Lower leg skin (tissue), 4 donors: ENCODE results near the gene MICAL2. TPM values are rescaled to one million over a fixed set of nuclear protein-coding genes. Genes with fewer than 3 reads are reported as not detected.

Experiments used
- DNase-seq, 2 donors: peaks; one replicate each; pipeline ENCODE4 v3.0.0-alpha.2; 2019; ENCODE audit warnings: low spot score in 2 of 2
- H3K4me3 ChIP-seq: fragments of 200-600 bp; sonication (generic); 2 replicates; pipeline ENCODE4 v1.5.1; 2017; ENCODE audit warnings: mild to moderate bottlenecking, low read depth; ENCODE audit not compliant: poor library complexity, severe bottlenecking
- POLR2A ChIP-seq, 2 donors: fragments of 450-650 bp; IDR thresholded peaks; one replicate each; pipeline ENCODE4 v1.6.1; 2016 to 2017; ENCODE audit warnings: antibody characterized with exemption in 2 of 2, mild to moderate bottlenecking in 1 of 2, moderate library complexity in 1 of 2
- WGBS, 2 donors: methylation state at CpG; one replicate each; pipeline ENCODE4 v1.1.5; 2018; 5-methylcytosine and 5-hydroxymethylcytosine counted together
- intact Hi-C: fragments of 100-400 bp; cut with DNase I; formaldehyde crosslinking; loops from one replicate; pipeline ENCODE4 v1.15.0; 2023; ENCODE audit warnings: low total_unique reads
- total RNA-seq, 4 donors: library from RNA; depleted of rRNA; stranded (reverse); fragments of >200 nt; gene quantifications; one replicate each; pipeline ENCODE4 v1.1.0, GENCODE V29; 2016
- TF ChIP-seq, protein P1 (sequence below), 3 donors: fragments of 450-650 bp; IDR thresholded peaks; one replicate each; pipeline ENCODE4 v1.5.1; 2016; ENCODE audit warnings: antibody characterized with exemption in 3 of 3, mild to moderate bottlenecking in 3 of 3, moderate library complexity in 2 of 3

The MICAL2 gene
- total RNA-seq, 4 donors from 2014 or later, result 117 to 238 (median 145) TPM

GRCh38 chr11:12238420-12238819 lies 128.0 kb downstream of the MICAL2 start:
- TF ChIP-seq POLR2A (IDR thresholded peaks at IDR 0.05), result no peak
- TF ChIP-seq, protein P1, sequence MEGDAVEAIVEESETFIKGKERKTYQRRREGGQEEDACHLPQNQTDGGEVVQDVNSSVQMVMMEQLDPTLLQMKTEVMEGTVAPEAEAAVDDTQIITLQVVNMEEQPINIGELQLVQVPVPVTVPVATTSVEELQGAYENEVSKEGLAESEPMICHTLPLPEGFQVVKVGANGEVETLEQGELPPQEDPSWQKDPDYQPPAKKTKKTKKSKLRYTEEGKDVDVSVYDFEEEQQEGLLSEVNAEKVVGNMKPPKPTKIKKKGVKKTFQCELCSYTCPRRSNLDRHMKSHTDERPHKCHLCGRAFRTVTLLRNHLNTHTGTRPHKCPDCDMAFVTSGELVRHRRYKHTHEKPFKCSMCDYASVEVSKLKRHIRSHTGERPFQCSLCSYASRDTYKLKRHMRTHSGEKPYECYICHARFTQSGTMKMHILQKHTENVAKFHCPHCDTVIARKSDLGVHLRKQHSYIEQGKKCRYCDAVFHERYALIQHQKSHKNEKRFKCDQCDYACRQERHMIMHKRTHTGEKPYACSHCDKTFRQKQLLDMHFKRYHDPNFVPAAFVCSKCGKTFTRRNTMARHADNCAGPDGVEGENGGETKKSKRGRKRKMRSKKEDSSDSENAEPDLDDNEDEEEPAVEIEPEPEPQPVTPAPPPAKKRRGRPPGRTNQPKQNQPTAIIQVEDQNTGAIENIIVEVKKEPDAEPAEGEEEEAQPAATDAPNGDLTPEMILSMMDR (IDR thresholded peaks at IDR 0.05), result no peak
- intact Hi-C loops, result loop anchor here (5.0 kb wide), 1 partner anchor 191 kb away; no protein-coding TSS in a partner anchor
- H3K4me3 ChIP-seq, result no peak overlapping the region
- no peak for DNase-seq
- 85 to 94% methylated on average over 4 of the region's 4 CpGs for WGBS, 2 donors

DNA sequence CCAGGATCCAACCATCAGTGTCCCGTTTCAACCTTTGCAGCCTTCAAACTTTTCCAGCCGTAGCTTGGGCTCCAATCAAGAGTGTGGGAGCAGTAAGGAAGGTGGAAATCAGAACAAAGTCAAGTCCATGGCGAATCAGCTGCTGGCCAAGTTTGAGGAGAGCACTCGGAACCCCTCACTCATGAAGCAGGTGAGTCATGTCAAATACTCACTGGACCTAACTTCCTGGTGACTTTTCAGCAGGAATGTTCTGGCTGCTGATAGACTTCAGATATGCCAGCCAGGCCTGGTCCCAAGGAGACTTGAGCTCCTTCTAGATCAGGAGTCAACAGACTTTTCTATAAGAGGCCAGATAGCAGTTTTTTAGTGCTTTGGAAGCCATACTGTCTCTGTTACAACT lies 129.0 kb downstream of the MICAL2 start:
- intact Hi-C loops, result loop anchor here (5.0 kb wide), 1 partner anchor 192 kb away; no protein-coding TSS in a partner anchor
- TF ChIP-seq, protein P1 (IDR thresholded peaks at IDR 0.05), result no peak
- WGBS, 2 donors, result 95 to 97% methylated on average over 4 of the region's 4 CpGs

DNA sequence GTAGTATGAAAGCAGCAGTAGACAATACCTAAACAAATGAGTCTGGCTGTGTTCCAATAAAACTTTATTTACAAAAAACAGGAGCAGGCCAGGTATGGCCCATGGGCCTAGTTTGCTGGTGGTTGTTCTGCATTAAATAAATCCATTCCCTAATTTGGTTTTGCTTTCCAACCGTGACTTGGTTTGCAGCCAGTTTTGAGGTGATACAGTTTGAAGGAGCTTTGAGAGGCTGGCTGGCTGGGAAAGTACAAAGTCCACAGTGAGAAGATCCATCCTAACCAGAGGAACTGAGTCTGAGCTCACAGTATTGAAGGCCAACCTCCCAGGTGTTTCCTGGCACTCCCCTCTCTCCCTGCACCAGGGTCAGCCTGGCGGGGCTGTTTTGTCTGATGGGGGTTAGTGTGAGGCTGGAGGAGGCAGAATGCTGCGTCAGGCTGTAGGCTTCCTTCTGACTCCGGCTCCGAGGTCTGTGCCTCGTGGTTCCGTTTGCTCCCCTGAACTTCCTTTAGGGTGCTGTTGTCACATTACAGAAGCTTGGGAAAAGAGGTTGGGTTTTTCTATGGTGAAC lies 129.5 kb downstream of the MICAL2 start:
- no peak overlapping the region for H3K4me3 ChIP-seq
- intact Hi-C loops, result loop anchor here (5.0 kb wide), 1 partner anchor 193 kb away; no protein-coding TSS in a partner anchor
- TF ChIP-seq POLR2A (IDR thresholded peaks at IDR 0.05), result no peak
- TF ChIP-seq, protein P1 (IDR thresholded peaks at IDR 0.05), result no peak
- WGBS, 2 donors, result 75 to 81% methylated on average over 7 of the region's 7 CpGs
- no peak for DNase-seq

More for the DNA sequence above, 129.0 kb downstream of the MICAL2 start:
- DNase-seq, result no peak
- no peak overlapping the region for H3K4me3 ChIP-seq

GRCh38 chr11:12240677-12241076 lies 130.3 kb downstream of the MICAL2 start:
- no peak for TF ChIP-seq POLR2A (IDR thresholded peaks at IDR 0.05)
- TF ChIP-seq, protein P1 (IDR thresholded peaks at IDR 0.05), result no peak
- intact Hi-C loops, result no loop called here

DNA sequence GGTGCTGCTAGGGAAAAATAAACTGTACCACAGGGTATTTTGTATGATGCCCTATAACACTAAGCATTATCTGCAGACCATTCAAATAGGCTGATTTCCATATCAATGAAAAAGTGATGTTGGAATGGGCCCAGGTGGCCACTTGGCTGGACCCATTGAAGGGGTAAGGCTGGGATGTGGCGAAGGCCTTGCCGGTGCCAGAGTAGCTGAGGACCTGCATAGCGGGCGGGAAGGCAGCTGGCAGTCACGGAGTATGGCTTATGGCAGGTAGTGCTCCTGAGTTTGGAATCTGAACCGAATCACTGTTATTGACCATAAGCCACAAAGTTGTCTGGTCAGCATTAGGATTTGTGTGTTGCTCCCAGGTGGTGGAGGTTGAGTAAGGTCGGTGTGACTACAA lies 131.0 kb downstream of the MICAL2 start:
- intact Hi-C loops, result no loop called here
- DNase-seq, result no peak
- WGBS, 2 donors, result 94 to 97% methylated on average over 7 of the region's 7 CpGs

More at GRCh38 chr11:12240677-12241076, 130.3 kb downstream of the MICAL2 start:
- DNase-seq, result no peak
- 91 to 94% methylated on average over 7 of the region's 7 CpGs for WGBS, 2 donors
- H3K4me3 ChIP-seq, result no peak overlapping the region

More for the DNA sequence above, 131.0 kb downstream of the MICAL2 start:
- no peak overlapping the region for H3K4me3 ChIP-seq
- no peak for TF ChIP-seq POLR2A (IDR thresholded peaks at IDR 0.05)
- TF ChIP-seq, protein P1 (IDR thresholded peaks at IDR 0.05), result no peak
